ENCODE data around the gene DNAJA3. TPM values are rescaled to one million over a fixed set of nuclear protein-coding genes. Genes with fewer than 3 reads are reported as not detected.

Gene DNAJA3
- total RNA-seq, 1 donor, result 50.1 TPM

DNA sequence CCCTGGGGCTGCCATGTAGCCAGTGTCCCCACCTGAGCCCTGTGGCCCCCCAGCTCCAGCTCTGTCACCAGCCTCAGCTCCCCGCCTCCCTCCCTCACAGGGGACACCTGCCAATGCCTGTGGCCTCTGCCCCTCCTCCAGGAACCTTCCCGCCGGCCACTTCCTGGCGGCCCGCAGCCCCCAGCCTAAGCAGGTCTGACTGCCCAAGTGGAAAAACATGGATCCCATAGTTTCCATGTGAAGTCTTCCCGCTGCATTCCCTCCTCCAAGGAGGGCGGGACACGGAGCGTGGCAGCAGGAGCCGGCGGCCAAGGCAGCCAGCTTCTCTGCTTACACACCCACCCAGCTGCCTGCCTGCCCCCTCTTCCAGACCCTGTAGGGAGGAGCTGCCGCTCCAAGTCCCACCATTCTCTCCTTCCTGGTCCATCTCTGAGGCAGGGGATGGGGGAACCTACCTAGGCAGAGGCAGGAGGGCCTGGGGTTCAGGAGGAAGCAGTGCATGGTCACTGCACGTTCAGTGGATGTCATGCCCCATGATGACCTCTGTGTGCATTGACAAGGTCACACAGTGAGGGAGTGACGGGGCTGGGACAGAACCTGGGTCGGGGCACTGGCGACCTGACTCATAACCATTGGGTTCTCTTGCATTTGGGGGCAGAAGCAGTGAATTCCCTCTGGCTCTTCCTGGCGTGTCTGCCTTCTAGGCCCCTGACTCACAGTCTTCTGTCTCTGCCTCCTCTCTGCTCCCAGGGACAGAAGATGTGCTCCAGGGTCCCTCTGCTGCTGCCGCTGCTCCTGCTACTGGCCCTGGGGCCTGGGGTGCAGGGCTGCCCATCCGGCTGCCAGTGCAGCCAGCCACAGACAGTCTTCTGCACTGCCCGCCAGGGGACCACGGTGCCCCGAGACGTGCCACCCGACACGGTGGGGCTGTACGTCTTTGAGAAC is 45.3 kb upstream of the DNAJA3 start:
- DNase-seq (ENCODE audit: low read depth), result no peak
- no peak overlapping the region for H3K4me3 ChIP-seq (ENCODE audit: low read depth, low read length)
- TF ChIP-seq, protein P1, sequence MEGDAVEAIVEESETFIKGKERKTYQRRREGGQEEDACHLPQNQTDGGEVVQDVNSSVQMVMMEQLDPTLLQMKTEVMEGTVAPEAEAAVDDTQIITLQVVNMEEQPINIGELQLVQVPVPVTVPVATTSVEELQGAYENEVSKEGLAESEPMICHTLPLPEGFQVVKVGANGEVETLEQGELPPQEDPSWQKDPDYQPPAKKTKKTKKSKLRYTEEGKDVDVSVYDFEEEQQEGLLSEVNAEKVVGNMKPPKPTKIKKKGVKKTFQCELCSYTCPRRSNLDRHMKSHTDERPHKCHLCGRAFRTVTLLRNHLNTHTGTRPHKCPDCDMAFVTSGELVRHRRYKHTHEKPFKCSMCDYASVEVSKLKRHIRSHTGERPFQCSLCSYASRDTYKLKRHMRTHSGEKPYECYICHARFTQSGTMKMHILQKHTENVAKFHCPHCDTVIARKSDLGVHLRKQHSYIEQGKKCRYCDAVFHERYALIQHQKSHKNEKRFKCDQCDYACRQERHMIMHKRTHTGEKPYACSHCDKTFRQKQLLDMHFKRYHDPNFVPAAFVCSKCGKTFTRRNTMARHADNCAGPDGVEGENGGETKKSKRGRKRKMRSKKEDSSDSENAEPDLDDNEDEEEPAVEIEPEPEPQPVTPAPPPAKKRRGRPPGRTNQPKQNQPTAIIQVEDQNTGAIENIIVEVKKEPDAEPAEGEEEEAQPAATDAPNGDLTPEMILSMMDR (IDR thresholded peaks at IDR 0.05; ENCODE audit: insufficient read depth, low read depth, low read length), result no peak

DNA sequence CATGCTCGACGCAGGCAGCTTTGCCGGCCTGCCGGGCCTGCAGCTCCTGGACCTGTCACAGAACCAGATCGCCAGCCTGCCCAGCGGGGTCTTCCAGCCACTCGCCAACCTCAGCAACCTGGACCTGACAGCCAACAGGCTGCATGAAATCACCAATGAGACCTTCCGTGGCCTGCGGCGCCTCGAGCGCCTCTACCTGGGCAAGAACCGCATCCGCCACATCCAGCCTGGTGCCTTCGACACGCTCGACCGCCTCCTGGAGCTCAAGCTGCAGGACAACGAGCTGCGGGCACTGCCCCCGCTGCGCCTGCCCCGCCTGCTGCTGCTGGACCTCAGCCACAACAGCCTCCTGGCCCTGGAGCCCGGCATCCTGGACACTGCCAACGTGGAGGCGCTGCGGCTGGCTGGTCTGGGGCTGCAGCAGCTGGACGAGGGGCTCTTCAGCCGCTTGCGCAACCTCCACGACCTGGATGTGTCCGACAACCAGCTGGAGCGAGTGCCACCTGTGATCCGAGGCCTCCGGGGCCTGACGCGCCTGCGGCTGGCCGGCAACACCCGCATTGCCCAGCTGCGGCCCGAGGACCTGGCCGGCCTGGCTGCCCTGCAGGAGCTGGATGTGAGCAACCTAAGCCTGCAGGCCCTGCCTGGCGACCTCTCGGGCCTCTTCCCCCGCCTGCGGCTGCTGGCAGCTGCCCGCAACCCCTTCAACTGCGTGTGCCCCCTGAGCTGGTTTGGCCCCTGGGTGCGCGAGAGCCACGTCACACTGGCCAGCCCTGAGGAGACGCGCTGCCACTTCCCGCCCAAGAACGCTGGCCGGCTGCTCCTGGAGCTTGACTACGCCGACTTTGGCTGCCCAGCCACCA is 44.4 kb upstream of the DNAJA3 start:
- no peak for DNase-seq (ENCODE audit: low read depth)
- no peak overlapping the region for H3K4me3 ChIP-seq (ENCODE audit: low read depth, low read length)
- TF ChIP-seq, protein P1 (IDR thresholded peaks at IDR 0.05; ENCODE audit: insufficient read depth, low read depth, low read length), result no peak

DNA sequence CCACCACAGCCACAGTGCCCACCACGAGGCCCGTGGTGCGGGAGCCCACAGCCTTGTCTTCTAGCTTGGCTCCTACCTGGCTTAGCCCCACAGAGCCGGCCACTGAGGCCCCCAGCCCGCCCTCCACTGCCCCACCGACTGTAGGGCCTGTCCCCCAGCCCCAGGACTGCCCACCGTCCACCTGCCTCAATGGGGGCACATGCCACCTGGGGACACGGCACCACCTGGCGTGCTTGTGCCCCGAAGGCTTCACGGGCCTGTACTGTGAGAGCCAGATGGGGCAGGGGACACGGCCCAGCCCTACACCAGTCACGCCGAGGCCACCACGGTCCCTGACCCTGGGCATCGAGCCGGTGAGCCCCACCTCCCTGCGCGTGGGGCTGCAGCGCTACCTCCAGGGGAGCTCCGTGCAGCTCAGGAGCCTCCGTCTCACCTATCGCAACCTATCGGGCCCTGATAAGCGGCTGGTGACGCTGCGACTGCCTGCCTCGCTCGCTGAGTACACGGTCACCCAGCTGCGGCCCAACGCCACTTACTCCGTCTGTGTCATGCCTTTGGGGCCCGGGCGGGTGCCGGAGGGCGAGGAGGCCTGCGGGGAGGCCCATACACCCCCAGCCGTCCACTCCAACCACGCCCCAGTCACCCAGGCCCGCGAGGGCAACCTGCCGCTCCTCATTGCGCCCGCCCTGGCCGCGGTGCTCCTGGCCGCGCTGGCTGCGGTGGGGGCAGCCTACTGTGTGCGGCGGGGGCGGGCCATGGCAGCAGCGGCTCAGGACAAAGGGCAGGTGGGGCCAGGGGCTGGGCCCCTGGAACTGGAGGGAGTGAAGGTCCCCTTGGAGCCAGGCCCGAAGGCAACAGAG is 43.5 kb upstream of the DNAJA3 start:
- DNase-seq (ENCODE audit: low read depth), result no peak
- H3K4me3 ChIP-seq (ENCODE audit: low read depth, low read length), result no peak overlapping the region
- TF ChIP-seq, protein P1 (IDR thresholded peaks at IDR 0.05; ENCODE audit: insufficient read depth, low read depth, low read length), result no peak

DNA sequence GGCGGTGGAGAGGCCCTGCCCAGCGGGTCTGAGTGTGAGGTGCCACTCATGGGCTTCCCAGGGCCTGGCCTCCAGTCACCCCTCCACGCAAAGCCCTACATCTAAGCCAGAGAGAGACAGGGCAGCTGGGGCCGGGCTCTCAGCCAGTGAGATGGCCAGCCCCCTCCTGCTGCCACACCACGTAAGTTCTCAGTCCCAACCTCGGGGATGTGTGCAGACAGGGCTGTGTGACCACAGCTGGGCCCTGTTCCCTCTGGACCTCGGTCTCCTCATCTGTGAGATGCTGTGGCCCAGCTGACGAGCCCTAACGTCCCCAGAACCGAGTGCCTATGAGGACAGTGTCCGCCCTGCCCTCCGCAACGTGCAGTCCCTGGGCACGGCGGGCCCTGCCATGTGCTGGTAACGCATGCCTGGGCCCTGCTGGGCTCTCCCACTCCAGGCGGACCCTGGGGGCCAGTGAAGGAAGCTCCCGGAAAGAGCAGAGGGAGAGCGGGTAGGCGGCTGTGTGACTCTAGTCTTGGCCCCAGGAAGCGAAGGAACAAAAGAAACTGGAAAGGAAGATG is 42.8 kb upstream of the DNAJA3 start:
- no peak for DNase-seq (ENCODE audit: low read depth)
- TF ChIP-seq, protein P1 (IDR thresholded peaks at IDR 0.05; ENCODE audit: insufficient read depth, low read depth, low read length), result no peak
- H3K4me3 ChIP-seq (ENCODE audit: low read depth, low read length), result no peak overlapping the region

DNA sequence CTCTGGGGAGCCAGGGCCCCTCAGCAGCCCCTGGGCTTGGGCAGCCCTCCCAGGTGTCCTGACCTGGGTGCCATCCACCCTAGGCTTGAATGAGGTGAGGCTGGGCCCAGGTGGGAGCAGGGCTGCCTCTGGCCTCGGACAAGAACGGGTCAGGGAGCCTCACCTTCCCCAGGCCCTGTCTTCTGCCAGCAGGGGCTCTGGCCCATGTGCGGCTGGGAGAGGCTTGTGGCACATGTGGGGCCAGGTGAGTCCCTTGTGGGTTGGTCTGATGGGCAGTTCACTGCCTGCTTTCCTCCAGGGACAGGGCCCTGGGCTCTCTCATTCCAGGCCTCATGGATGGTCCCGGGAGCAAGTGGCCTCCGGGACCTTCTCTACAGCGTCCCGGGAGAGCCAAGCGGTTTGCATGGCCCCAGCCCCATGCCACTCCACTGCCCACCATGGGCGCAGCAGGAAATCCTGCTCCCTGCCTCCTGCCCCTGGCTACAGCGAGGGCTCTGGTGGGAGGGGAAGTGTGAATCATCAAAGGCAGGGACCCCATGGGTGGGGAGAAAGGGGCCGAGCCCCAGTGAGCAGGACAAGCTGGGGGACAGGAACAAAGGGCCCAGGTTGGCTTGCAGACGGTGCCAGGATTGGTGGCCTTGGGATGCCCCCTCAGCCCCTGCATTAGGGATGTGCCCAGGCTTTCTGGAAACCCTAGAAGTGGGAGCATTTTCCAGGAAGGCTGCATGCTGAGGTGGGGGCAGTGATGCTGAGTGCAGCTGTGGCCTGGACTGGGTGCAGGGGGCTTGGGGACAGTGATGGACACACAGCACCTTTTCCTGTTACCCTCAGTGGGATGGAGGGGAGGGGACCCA is 41.9 kb upstream of the DNAJA3 start:
- TF ChIP-seq, protein P1 (IDR thresholded peaks at IDR 0.05; ENCODE audit: insufficient read depth, low read depth, low read length), result no peak
- H3K4me3 ChIP-seq (ENCODE audit: low read depth, low read length), result no peak overlapping the region
- no peak for DNase-seq (ENCODE audit: low read depth)
